Esophagus muscularis mucosa (tissue), 4 donors: ENCODE results near the gene GCN1. TPM values are rescaled to one million over a fixed set of nuclear protein-coding genes. Genes with fewer than 3 reads are reported as not detected.
A peak's percentile ranks its signal among the peaks of the same experiment; 100 is the strongest.

Experiments
- DNase-seq: peaks from one replicate; pipeline ENCODE4 v3.0.0-alpha.2; 2017; ENCODE audit errors: extremely low spot score
- H3K27ac ChIP-seq, 4 donors: fragments of 200-600 bp; sonication (generic); replicated peaks in 1 of 4; 1 replicate in 3 of 4; 2 replicates in 1 of 4; pipeline ENCODE4 v1.5.1; 2016 to 2019; ENCODE audit warnings: mild to moderate bottlenecking in 1 of 4
- H3K27me3 ChIP-seq, 4 donors: fragments of 200-600 bp; sonication (generic); one replicate each; pipeline versions ENCODE4 v1.5.1 to v1.6.0; 2016 to 2019
- H3K36me3 ChIP-seq, 4 donors: fragments of 200-600 bp; sonication (generic); one replicate each; pipeline ENCODE4 v1.5.1; 2016 to 2019
- H3K4me1 ChIP-seq, 4 donors: fragments of 200-600 bp; sonication (generic); one replicate each; pipeline ENCODE4 v1.5.1; 2016 to 2019
- H3K4me3 ChIP-seq, 4 donors: fragments of 200-600 bp; sonication (generic); 1 replicate in 2 of 4; 2 replicates in 2 of 4; pipeline ENCODE4 v1.5.1; 2016 to 2019; ENCODE audit warnings: mild to moderate bottlenecking in 4 of 4, moderate library complexity in 1 of 4
- H3K9me3 ChIP-seq, 4 donors: fragments of 200-600 bp; sonication (generic); 1 replicate in 3 of 4; 2 replicates in 1 of 4; pipeline ENCODE4 v1.5.1; 2016 to 2019
- EP300 ChIP-seq: sonication (generic); formaldehyde crosslinking; IDR thresholded peaks from one replicate; pipeline ENCODE4 v1.6.1; 2017; ENCODE audit warnings: antibody characterized with exemption
- POLR2A ChIP-seq: fragments of 450-650 bp; IDR thresholded peaks from one replicate; pipeline ENCODE4 v1.6.1; 2017; ENCODE audit warnings: antibody characterized with exemption, moderate library complexity, mild to moderate bottlenecking, low read depth
- POLR2AphosphoS5 ChIP-seq, 2 donors: sonication (generic); formaldehyde crosslinking; IDR thresholded peaks; one replicate each; pipeline ENCODE4 v1.6.1; 2017; ENCODE audit warnings: antibody characterized with exemption in 2 of 2
- WGBS: methylation state at CpG from one replicate; pipeline ENCODE4 v1.1.5; 2018; 5-methylcytosine and 5-hydroxymethylcytosine counted together
- intact Hi-C: fragments of 100-400 bp; cut with DNase I; formaldehyde crosslinking; loops from one replicate; pipeline ENCODE4 v1.15.1; 2023
- total RNA-seq, 4 donors: library from RNA; depleted of rRNA; stranded (reverse); fragments of >200 nt; gene quantifications; one replicate each; pipeline versions ENCODE4 v1.1.0 to v1.2.1, GENCODE V29; 2016
- TF ChIP-seq, protein P1 (sequence below), 3 experiments: fragments of 200-600 bp in 2 of 3; fragments of 450-650 bp in 1 of 3; sonication (generic) in 2 of 3; IDR thresholded peaks; one replicate each; pipeline ENCODE4 v1.5.1; 2017 to 2019; ENCODE audit warnings: antibody characterized with exemption in 3 of 3, mild to moderate bottlenecking in 2 of 3, moderate library complexity in 1 of 3

GCN1 gene
- total RNA-seq, 4 donors from 2014 or later: 38.6 to 94.6 (median 49.3) TPM

DNA sequence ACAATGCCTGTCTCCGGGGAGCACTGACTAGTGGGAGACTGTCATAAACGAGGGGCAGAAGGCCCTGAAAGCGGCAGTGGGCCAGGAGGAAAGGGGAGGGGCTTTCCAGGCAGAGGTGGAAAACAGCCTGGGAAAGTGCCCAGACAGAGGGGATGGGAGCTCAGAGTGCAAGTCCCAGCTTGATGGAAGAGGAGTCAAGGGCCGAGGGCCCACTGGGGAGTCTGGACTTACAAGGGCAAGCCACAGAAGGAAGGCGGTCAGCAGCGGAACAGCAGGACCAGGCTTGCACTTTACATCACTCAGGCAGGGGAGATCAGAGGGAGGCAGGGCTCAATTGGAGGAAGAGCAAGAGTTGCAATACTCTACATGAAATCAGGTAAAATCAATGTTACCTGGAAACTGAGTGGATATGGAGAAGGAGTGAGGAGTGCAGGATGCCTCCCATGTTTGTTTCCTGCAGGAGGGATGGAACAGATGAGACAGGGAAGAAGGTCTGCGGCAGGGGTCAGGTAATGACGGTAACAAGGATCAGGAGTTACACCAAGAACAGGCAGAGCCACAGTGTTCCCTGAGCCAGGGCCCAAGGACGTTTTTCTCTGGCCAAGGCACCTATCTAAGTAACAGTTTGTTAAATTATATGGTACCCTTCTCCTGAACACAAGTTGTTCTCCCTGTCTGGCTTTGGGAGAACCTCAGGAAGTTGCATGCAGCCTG is 47.2 kb upstream of the GCN1 start:
- H3K9me3 ChIP-seq: no peaks in the 10 kb centered on the region
- TF ChIP-seq POLR2A (no peak), EP300 (no peak), POLR2AphosphoS5 (IDR thresholded peaks at IDR 0.05) (no peak)
- TF ChIP-seq, protein P1, sequence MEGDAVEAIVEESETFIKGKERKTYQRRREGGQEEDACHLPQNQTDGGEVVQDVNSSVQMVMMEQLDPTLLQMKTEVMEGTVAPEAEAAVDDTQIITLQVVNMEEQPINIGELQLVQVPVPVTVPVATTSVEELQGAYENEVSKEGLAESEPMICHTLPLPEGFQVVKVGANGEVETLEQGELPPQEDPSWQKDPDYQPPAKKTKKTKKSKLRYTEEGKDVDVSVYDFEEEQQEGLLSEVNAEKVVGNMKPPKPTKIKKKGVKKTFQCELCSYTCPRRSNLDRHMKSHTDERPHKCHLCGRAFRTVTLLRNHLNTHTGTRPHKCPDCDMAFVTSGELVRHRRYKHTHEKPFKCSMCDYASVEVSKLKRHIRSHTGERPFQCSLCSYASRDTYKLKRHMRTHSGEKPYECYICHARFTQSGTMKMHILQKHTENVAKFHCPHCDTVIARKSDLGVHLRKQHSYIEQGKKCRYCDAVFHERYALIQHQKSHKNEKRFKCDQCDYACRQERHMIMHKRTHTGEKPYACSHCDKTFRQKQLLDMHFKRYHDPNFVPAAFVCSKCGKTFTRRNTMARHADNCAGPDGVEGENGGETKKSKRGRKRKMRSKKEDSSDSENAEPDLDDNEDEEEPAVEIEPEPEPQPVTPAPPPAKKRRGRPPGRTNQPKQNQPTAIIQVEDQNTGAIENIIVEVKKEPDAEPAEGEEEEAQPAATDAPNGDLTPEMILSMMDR (IDR thresholded peaks at IDR 0.05): no peak
- peak overlapping the region; percentile 21 to 60 (median 37) for H3K27ac ChIP-seq
- 50% methylated on average over 9 of the region's 9 CpGs for WGBS
- intact Hi-C loops: no loop called here
- no peaks in the 10 kb centered on the region for H3K27me3 ChIP-seq
- H3K36me3 ChIP-seq: peaks cover 0 to 9% (median 0%) of the 10 kb centered on the region in 4 donors
- peak overlapping the region in 1 of 4 donors; percentile 1 for H3K4me3 ChIP-seq
- peaks cover 84 to 98% (median 93%) of the 10 kb centered on the region in 4 donors for H3K4me1 ChIP-seq
- DNase-seq: no peak

GRCh38 chr12:120240495-120240833 is 45.9 kb upstream of the GCN1 start:
- 71% methylated on average over 5 of the region's 5 CpGs for WGBS
- no peaks in the 10 kb centered on the region for H3K27me3 ChIP-seq
- peaks cover 0 to 9% (median 0%) of the 10 kb centered on the region in 4 donors for H3K36me3 ChIP-seq
- no peaks in the 10 kb centered on the region for H3K9me3 ChIP-seq
- no peak overlapping the region for H3K4me3 ChIP-seq
- H3K4me1 ChIP-seq: peaks cover 88 to 98% (median 97%) of the 10 kb centered on the region in 4 donors
- TF ChIP-seq EP300 (no peak), POLR2AphosphoS5 (IDR thresholded peaks at IDR 0.05) (peak in 1 of 2 donors; percentile 35), POLR2A (no peak)
- TF ChIP-seq, protein P1 (IDR thresholded peaks at IDR 0.05): no peak
- intact Hi-C loops: no loop called here
- peak overlapping the region in 3 of 4 donors; percentile 34 to 60 (median 40) for H3K27ac ChIP-seq
- DNase-seq: no peak

GRCh38 chr12:120239776-120240494 is 45.4 kb upstream of the GCN1 start:
- Histone ChIP-seq H3K27me3 (no peaks in the 10 kb centered on the region), H3K9me3 (no peaks in the 10 kb centered on the region), H3K4me1 (peaks cover 92 to 98% (median 97%) of the 10 kb centered on the region in 4 donors), H3K4me3 (no peak overlapping the region), H3K27ac (peak overlapping the region in 3 of 4 donors; percentile 34 to 86 (median 60)), H3K36me3 (peaks cover 0 to 9% (median 0%) of the 10 kb centered on the region in 4 donors)
- TF ChIP-seq EP300: no peak
- TF ChIP-seq, protein P1 (IDR thresholded peaks at IDR 0.05): no peak
- TF ChIP-seq POLR2AphosphoS5 (IDR thresholded peaks at IDR 0.05): no peak
- TF ChIP-seq POLR2A: no peak
- DNase-seq: no peak
- intact Hi-C loops: no loop called here
- WGBS: 89% methylated on average over 2 of the region's 2 CpGs

DNA sequence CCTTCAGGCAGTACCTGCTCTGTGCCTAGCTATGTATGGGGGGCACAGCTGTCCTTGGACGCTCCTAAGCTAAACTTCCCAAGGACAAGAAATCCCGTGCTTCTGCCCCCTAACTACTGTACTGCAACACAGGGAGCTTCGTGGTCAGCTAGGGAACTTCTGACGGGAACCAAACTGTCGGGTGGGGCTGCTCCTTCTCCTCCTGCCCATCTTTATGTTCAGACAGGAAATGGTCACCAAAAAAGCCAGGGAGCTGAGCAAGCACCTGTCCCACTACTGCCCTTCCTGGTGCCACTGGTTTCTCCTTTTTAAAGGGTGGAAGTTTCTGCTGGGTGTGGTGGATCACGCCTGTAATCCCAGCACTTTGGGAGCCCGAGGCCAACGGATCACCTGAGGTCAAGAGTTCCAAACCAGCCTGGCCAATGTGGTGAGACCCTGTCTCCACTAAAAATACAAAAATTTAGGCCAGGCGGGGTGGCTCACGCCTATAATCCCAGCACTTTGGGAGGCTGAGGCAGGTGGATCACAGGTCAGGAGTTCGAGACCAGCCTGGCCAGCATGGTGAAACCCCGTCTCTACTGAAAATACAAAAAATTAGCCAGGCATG is 44.4 kb upstream of the GCN1 start:
- 81% methylated on average over 10 of the region's 12 CpGs for WGBS
- peak overlapping the region; percentile 86 to 95 (median 91) for H3K27ac ChIP-seq
- intact Hi-C loops: no loop called here
- no peak for DNase-seq
- no peaks in the 10 kb centered on the region for H3K27me3 ChIP-seq
- H3K9me3 ChIP-seq: no peaks in the 10 kb centered on the region
- H3K4me3 ChIP-seq: no peak overlapping the region
- peaks cover 0 to 9% (median 0%) of the 10 kb centered on the region in 4 donors for H3K36me3 ChIP-seq
- no peak for TF ChIP-seq POLR2AphosphoS5 (IDR thresholded peaks at IDR 0.05)
- no peak for TF ChIP-seq POLR2A
- TF ChIP-seq EP300: no peak
- TF ChIP-seq, protein P1 (IDR thresholded peaks at IDR 0.05): no peak
- H3K4me1 ChIP-seq: peaks cover 97 to 100% (median 100%) of the 10 kb centered on the region in 4 donors
